GM19193 (cell line): ENCODE data around the gene KISS1R.

Source experiments
- POLR2A ChIP-seq: IDR thresholded peaks from 4 replicates; pipeline ENCODE4 v1.6.1; 2011; ENCODE audit not compliant: insufficient read depth, insufficient read length; ENCODE audit errors: extremely low read depth

Gene KISS1R

DNA sequence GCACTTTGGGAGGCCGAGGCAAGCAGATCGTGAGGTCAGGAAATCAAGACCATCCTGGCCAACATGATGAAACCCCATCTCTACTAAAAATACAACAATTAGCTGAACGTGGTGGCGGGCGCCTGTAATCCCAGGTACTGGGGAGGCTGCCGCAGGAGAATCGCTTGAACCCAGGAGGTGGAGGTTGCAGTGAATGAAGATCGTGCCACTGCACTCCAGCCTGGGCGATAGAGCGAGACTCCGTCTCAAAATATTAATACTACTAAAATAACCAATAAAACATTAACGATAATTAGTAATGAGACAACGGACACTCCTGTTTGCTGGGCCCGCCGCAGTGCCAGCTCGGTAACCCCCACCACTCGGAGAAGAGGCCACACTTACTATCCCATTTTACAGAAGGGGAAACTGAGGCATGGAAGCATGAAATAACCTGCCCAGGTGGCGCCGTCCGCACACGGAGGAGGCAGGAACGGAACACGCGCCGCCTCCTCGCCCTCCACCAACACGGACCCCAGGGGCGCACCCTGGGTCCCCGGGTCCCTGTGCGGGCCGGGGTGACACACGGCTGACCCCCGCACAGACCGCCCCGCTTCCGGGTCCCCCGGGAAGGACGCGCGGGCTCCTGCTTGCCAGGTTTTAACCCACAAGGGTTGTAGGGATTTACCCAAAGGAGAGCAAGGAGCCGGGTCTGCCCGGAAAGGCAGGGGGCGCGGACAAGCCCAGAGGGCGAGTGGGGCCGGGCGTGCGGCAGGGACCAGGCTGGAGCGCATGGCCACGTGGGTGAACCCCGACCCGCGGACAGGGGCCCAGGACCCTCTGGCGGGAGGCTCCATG is 5.7 kb upstream of the KISS1R start:
- no peak for TF ChIP-seq POLR2A

DNA sequence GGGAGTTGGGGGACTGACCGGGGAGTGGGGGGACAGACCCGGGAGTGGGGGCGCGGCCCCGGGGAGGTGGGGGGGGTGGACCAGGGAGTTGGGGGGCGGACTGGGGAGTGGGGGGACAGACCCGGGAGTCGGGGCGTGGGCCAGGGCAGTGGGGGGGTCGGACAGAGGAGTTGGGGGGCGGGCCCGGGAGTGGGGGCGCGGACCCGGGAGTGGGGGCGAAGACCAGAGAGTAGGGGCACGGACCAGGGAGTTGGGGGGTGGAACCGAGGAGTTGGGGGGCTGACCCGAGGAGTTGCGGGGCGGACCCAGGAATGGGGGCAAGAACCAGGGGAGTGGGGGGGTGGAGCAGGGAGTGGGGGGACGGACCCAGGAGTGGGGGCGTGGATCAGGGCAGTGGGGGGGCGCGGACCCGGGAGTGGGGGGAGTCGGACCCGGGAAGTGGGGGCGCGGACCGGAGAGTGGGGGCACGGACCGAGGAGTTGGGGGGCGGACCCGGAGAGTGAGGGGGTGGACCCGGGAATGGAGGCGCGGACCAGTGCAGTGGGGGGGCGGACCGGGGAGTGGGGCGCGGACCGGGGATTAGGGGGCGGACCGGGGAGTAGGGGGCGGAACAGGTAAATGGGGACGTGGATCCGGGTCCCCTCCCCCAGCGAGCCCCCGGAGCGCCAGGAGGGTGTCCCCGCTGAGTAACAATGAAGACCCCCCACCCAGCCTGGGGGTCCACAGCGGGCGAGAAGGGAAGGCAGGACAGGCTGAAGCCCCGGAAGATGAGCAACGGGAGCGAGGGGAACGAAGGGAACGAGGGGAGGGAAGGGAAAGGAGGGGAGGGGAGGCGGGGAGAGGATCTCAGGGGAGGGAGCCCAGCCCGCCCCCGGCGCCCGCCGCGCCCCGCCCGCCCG is 4.7 kb upstream of the KISS1R start:
- TF ChIP-seq POLR2A, result no peak

DNA sequence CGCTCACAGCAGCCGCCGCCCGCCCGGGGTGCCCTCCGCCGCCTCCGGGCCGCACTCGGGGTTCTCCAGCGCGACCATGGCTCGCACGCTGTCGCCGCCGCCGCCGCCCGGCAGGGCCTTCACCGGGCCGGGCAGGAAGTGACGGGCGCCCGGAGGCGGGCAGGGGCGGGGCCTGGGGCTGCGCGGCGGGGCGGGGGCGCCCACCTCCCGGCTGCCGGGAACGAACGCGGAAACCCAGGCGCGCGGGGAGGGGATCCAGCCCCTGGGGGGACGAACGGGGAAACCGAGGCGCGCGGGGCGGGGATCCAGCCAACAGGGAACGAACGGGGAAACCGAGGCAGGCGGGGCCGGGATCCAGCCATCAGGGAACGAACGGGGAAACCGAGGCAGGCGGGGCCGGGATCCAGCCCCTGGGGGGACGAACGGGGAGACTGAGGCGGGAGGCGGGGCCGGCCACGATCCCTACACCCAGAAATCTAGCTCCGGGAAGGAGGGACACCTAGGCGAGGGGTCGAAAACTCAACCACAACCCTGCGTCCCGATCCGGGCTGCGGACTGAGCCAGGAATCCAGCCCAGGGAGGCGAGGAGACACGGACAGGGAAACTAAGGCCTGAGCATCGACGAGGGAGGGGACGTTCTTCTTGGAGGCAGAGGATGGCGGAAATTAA is 3.9 kb upstream of the KISS1R start, which contains the start of gene R3HDM4:
TSS of gene R3HDM4 (minus strand) at position 140 of the 669 bp plus-strand sequence. CDS start at position 78, 62 bp downstream.
- TF ChIP-seq POLR2A, result peak; percentile 65

DNA sequence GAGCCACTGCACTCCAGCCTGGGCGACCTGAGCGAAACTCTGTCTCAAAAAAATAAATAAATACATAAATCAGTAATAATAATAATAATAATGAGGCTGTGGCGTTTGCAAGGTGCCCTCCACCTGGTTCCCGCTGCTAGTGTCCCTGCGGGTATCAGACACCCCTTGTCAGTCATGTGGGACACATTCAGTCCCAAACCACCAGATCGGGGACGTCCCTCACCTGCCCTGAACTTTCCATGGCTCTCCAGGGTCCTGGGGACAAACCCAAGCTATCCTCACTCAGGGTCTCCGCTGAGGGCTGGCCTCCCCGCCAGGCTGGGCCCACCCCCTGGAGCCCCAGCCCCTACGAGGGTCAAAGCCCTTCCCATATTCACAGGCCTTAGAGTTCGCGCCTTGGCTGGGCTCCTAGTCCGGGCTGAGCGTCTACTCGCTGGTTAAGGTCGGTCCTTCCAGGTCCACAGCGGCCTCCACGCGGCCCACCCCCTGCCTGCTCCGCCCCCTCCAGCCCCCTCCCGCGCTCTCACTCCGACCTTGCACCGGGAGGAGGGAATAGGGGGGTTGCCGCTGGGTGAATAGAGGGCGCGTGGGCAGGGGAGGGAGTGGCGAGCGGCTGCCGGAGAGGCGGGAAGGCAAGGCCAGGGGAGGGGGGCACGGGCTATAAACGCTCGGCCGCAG is 349 bp upstream of the KISS1R start:
- no peak for TF ChIP-seq POLR2A

DNA sequence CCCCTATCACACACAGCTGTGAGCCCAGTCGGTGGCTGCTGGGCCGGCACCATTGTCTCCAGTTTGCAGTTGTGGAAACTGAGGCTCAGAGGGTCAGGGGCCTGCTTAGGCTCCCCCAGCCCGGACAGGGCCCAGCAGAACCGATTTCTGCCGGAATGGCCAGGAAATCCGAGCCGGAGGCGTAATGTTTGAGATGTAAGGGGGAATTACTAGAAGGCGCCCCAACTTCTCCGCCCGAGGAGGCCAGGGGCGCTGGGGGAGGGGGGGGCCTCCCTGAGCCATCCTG is 962 bp downstream of the KISS1R start:
- no peak for TF ChIP-seq POLR2A

DNA sequence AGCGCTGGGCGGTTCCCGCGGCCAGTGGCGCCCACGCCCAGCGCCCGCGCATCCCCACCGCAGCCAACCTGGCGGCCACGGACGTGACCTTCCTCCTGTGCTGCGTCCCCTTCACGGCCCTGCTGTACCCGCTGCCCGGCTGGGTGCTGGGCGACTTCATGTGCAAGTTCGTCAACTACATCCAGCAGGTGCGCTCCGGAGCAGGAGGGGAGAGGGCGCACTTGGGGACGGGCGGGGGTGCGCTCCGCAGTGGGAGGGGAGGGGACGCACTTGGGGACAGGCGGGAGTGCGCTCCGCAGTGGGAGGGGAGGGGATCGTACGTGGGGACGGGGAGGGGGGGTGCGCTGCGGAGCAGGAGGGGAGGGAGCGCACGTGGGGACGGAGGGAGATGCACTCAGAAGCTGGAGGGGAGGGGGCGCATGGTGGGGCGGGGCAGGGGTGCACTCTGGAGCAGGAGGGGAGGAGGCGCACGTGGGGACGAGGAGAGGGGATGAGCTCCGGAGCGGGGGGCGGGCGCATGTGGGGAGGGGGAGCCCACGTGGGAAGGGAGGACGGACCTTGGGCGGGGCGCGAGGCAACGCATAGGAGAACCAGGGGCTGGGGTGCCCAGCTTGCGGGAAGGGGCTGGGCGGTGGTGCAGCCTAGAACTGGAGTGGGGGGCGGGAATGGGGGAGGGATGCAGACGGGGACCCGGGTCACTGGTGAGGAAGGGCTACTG is 1.5 kb downstream of the KISS1R start:
- no peak for TF ChIP-seq POLR2A

DNA sequence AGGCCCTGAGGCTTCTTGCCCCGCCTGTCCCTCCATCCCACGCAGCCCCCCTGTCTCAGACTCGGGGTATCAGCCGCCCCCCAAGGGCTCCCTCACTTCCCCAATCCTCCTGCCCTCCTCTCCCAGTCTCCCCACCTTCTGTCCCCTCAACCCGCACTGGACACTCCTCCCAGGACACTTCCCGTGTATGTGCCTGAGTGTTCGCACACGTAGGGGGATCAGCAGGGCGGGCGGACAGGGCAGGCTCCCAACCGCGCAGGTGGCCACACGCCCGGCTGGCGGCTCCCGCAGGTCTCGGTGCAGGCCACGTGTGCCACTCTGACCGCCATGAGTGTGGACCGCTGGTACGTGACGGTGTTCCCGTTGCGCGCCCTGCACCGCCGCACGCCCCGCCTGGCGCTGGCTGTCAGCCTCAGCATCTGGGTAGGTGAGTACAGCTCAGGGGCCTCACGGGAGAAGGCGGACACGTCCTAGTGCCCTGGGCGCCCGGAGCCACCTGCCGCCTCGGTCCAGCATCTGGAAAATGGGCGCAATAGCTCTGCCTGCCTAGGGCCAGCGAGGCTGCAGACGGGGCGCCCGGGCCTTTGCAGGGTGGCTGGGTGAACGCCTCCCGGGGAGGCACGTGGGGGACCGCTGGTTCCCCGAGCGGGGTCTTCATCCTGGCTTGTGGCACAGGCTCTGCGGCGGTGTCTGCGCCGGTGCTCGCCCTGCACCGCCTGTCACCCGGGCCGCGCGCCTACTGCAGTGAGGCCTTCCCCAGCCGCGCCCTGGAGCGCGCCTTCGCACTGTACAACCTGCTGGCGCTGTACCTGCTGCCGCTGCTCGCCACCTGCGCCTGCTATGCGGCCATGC is 2.3 kb downstream of the KISS1R start:
- TF ChIP-seq POLR2A, result no peak

DNA sequence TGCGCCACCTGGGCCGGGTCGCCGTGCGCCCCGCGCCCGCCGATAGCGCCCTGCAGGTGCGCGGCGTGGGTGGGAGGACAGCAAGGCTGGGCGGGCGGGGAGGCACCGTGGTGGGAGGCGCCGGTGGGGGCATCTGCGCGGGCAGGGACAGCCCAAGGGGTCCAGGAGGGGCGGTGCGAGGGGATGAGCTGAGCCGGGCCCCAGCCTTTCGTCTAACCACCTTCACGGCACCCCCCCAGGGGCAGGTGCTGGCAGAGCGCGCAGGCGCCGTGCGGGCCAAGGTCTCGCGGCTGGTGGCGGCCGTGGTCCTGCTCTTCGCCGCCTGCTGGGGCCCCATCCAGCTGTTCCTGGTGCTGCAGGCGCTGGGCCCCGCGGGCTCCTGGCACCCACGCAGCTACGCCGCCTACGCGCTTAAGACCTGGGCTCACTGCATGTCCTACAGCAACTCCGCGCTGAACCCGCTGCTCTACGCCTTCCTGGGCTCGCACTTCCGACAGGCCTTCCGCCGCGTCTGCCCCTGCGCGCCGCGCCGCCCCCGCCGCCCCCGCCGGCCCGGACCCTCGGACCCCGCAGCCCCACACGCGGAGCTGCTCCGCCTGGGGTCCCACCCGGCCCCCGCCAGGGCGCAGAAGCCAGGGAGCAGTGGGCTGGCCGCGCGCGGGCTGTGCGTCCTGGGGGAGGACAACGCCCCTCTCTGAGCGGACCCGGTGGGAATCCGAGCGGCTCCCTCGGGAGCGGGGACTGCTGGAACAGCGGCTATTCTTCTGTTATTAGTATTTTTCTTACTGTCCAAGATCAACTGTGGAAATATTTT is 3.1 kb downstream of the KISS1R start:
- TF ChIP-seq POLR2A, result no peak

DNA sequence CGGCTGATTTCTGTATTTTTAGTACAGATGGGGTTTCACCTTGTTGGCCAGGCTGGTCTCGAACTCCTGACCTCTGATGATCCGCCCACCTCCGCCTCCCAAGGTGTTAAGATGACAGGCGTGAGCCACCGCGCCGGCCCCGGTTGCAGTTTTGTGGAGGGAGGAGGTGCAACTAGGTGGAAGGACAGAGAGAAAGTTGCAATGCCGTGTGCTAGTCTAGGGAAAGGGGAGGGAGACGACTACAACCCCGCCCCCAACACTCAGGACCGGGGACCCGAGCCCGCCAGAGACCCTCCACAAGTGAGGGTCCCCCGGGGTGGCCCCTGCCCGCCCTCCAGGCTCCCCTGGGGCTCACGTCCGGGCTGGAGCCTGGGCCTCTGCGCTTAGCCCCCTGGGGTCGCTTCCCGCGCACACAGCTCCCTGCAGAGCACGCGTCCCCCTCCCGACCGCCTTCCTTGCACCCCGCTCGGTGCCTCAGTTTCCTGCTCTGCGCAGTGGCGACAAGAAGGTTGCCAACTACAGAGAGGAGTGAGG is 7.5 kb downstream of the KISS1R start:
- TF ChIP-seq POLR2A, result no peak

DNA sequence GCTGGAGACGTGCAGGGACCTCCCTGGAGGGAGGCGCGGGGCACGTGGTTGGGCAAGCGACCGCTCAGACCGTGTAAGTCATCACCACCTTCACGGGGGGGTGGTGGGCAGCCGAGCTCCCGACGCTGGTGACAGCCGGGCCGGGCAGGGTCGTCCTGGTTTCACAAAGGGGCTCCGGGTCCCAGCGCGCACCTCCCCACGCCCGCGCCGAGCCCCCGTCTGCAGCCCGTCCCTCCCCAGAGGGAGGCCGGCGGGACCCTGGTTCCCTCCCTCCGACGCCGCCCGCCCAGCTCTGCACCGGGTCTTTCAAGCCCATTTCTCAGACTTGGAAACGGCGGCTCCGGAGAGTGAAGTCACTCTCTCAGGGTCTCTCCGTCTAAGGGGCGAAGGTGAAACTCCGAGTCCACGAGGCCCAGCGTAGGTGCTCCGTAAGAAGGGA is 8.0 kb downstream of the KISS1R start:
- peak; percentile 44 for TF ChIP-seq POLR2A

DNA sequence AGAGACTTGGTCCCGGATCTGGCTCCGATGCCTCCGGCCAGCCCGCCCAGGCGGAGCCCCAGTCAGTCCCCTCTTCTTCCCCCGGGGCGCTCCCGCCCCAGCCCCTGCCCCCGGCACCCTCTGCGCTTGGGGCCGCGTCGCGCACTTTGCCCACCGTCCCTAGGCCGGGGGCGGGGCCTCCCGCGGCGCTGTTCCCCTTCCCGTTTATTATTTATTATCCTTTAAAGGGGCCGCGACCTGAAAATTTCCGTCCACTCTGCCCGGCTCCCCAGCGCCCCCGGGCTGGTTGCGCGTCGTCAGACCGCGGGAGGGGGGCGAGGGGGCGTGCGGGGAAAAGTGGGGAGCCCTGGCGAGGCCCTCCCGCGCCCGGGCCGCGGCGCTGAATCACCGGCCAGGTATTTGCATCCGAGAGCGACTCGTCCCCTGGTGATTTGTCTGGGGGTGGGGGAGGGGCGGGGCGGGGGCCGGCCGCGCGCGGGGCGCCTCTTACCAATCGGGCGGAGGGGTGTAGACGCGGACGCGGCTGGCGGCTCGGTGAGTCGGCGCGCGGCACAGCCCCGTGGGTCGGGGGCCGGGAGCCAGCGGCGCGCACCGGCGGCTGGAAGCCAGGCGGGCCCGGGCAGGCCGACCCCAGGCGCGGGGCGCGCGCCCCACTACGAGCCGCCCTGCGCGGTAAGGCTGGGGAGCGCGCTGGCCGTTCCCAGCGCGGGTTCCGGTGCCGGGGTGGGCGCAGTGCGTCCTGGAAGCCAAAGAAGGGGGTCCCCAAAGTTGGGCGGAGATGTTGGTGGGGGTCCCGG is 8.6 kb downstream of the KISS1R start, which contains the start of gene ARID3A:
TSS of gene ARID3A (plus strand) at position 510 of the 797 bp plus-strand sequence. CDS start 3,494 bp downstream, outside the sequence.
- peak; percentile 63 for TF ChIP-seq POLR2A
